Adrenal gland (tissue), 12 donors: ENCODE data around the gene BSN. TPM values are rescaled to one million over a fixed set of nuclear protein-coding genes. Genes with fewer than 3 reads are reported as not detected.

ENCODE experiments used
- DNase-seq, 7 donors: peaks; one replicate each; pipeline ENCODE4 v3.0.0-alpha.2; 2019 to 2020
- H3K27ac ChIP-seq, 5 donors: fragments of 200-600 bp; sonication (generic) in 4 of 5; 1 replicate in 3 of 5; 2 replicates in 2 of 5; pipeline versions ENCODE4 v1.5.1 to v1.8.0; 2016 to 2020; ENCODE audit warnings: mild to moderate bottlenecking in 1 of 5
- H3K27me3 ChIP-seq: fragments of 200-600 bp; 2 replicates; pipeline ENCODE4 v1.8.0; 2021
- H3K36me3 ChIP-seq, 2 donors: fragments of 200-600 bp; replicated peaks in 1 of 2; 1 replicate in 1 of 2; 2 replicates in 1 of 2; pipeline versions ENCODE4 v1.5.1 to v1.8.0; 2018 to 2022
- H3K4me1 ChIP-seq, 2 donors: fragments of 200-600 bp; replicated peaks in 1 of 2; 1 replicate in 1 of 2; 2 replicates in 1 of 2; pipeline versions ENCODE4 v1.5.1 to v1.8.0; 2018 to 2021
- H3K4me3 ChIP-seq, 4 donors: fragments of 200-600 bp; sonication (generic) in 3 of 4; one replicate each; pipeline ENCODE4 v1.5.1; 2016 to 2018
- H3K9me3 ChIP-seq, 3 donors: fragments of 200-600 bp; sonication (generic) in 1 of 3; replicated peaks in 1 of 3; 1 replicate in 2 of 3; 2 replicates in 1 of 3; pipeline versions ENCODE4 v1.5.1 to v1.8.0; 2016 to 2021
- CTCF ChIP-seq, 6 experiments: fragments of 450-650 bp in 4 of 6; fragments of 200-600 bp in 2 of 6; sonication (generic) in 1 of 6; IDR thresholded peaks; 1 replicate in 5 of 6; 2 replicates in 1 of 6; pipeline versions ENCODE4 v1.5.1 to v1.8.0; 2016 to 2021; ENCODE audit warnings: antibody characterized with exemption in 6 of 6, mild to moderate bottlenecking in 2 of 6, moderate library complexity in 1 of 6
- POLR2A ChIP-seq, 2 donors: fragments of 450-650 bp; IDR thresholded peaks; one replicate each; pipeline ENCODE4 v1.6.1; 2017; ENCODE audit warnings: antibody characterized with exemption in 2 of 2, mild to moderate bottlenecking in 2 of 2, moderate library complexity in 1 of 2
- WGBS, 4 donors: extraction: QIAGEN DNeasy Blood & Tissue Kit in 2 of 4; methylation state at CpG; one replicate each; pipeline versions ENCODE4 v1.1.5 to v1.1.7; 2013 to 2017; 5-methylcytosine and 5-hydroxymethylcytosine counted together
- intact Hi-C, 2 donors: fragments of 100-400 bp; cut with DNase I; formaldehyde crosslinking; loops; one replicate each; pipeline versions ENCODE4 v1.14.1 to v1.15.0; 2022 to 2023
- polyA plus RNA-seq, 3 donors: library from polyadenylated mRNA; stranded (reverse); fragments of 200-250 nt in 2 of 3; fragments of 350-450 nt in 1 of 3; fragmentation: Illumina TruSeq in 1 of 3; extraction: RNeasy Lipid Tissue Mini Kit (QIAGEN cat#74804) in 1 of 3; gene quantifications; one replicate each; pipeline ENCODE4 v1.2.3, GENCODE V29; 2013 to 2014
- total RNA-seq, 9 donors: library from RNA; depleted of rRNA in 4 of 9; stranded (reverse); fragments of >200 nt in 4 of 9; fragments of 120-200 nt in 1 of 9; fragmentation: NEBNext Ultra II Directional in 1 of 9; extraction: Animal tissue kit (Norgen Biotek cat#: 25700) in 1 of 9; gene quantifications; one replicate each; pipeline versions ENCODE4 v1.1.0 to v1.2.4, GENCODE V29; 2013 to 2023
- donor health status: healthy with polysubstance abuse.
- donor health status: Bipolar disorder and iron deficiency.
- donor health status: DM: yes; HTN: yes; CAD: no.
- donor health status: DM: no; HTN: no; CAD: no.
- donor health status: DM: no; HTN: no; CAD: no.
- donor health status: DM: yes; HTN: yes; CAD: no.

Gene BSN
- total and polyA plus RNA-seq, 12 donors: 0.27 to 4.6 (median 1.5) TPM

GRCh38 chr3:49666592-49666991 lies 112.3 kb downstream of the BSN start:
- H3K36me3 ChIP-seq: no peaks in the 10 kb centered on the region
- WGBS, 4 donors: 46 to 84% (median 68%) methylated on average over 6 to 8 of the region's 8 CpGs
- H3K4me3 ChIP-seq: no peak overlapping the region
- TF ChIP-seq POLR2A (IDR thresholded peaks at IDR 0.05): no peak
- H3K4me1 ChIP-seq: peaks cover 0 to 11% of the 10 kb centered on the region in 2 donors
- DNase-seq: no peak
- H3K9me3 ChIP-seq: no peaks in the 10 kb centered on the region
- intact Hi-C loops: loop anchor here in 1 of 2 donors (5.0 kb wide), 1 partner anchor 134 kb away; no protein-coding TSS in a partner anchor
- H3K27ac ChIP-seq: no peak overlapping the region
- H3K27me3 ChIP-seq: no peaks in the 10 kb centered on the region

- TF ChIP-seq POLR2A (IDR thresholded peaks at IDR 0.05): no peak
- WGBS, 4 donors: 80 to 87% (median 85%) methylated on average over 15 to 25 of the region's 25 CpGs
- Histone ChIP-seq H3K4me3 (no peak overlapping the region), H3K27ac (no peak overlapping the region), H3K9me3 (no peaks in the 10 kb centered on the region), H3K27me3 (no peaks in the 10 kb centered on the region), H3K36me3 (no peaks in the 10 kb centered on the region), H3K4me1 (peaks cover 0 to 10% of the 10 kb centered on the region in 2 donors)
- no peak for DNase-seq
- intact Hi-C loops: loop anchor here in 1 of 2 donors (5.0 kb wide), 1 partner anchor 136 kb away; no protein-coding TSS in a partner anchor
These were observed 113.6 kb downstream of the BSN start for GRCh38 chr3:49667701-49668413.

- no peak for DNase-seq
- Histone ChIP-seq H3K27me3 (no peaks in the 10 kb centered on the region), H3K36me3 (no peaks in the 10 kb centered on the region), H3K4me1 (peaks cover 4 to 14% of the 10 kb centered on the region in 2 donors), H3K4me3 (no peak overlapping the region), H3K27ac (no peak overlapping the region), H3K9me3 (no peaks in the 10 kb centered on the region)
- WGBS, 4 donors: 46 to 61% (median 60%) methylated on average over 4 to 5 of the region's 5 CpGs
- no peak for TF ChIP-seq POLR2A (IDR thresholded peaks at IDR 0.05)
- TF ChIP-seq CTCF (IDR thresholded peaks at IDR 0.05): no peak
- intact Hi-C loops: loop anchor here in 1 of 2 donors (5.0 kb wide), 1 partner anchor 136 kb away; no protein-coding TSS in a partner anchor
These were observed 114.1 kb downstream of the BSN start for GRCh38 chr3:49668414-49668797.

- Histone ChIP-seq H3K4me1 (peaks cover 5 to 16% of the 10 kb centered on the region in 2 donors), H3K36me3 (no peaks in the 10 kb centered on the region), H3K27me3 (no peaks in the 10 kb centered on the region), H3K4me3 (no peak overlapping the region), H3K27ac (no peak overlapping the region), H3K9me3 (no peaks in the 10 kb centered on the region)
- intact Hi-C loops: loop anchor here in 1 of 2 donors (5.0 kb wide), 1 partner anchor 137 kb away; no protein-coding TSS in a partner anchor
- TF ChIP-seq POLR2A (IDR thresholded peaks at IDR 0.05) (no peak), CTCF (IDR thresholded peaks at IDR 0.05) (no peak)
- peak in 3 of 7 donors; percentile 45 to 55 (median 46) for DNase-seq
- 39 to 56% (median 49%) methylated on average over 5 of the region's 5 CpGs for WGBS, 4 donors
These were observed 114.6 kb downstream of the BSN start for GRCh38 chr3:49668861-49669260.

- H3K27ac ChIP-seq: no peak overlapping the region
These were observed 115.1 kb downstream of the BSN start for GRCh38 chr3:49669352-49669751.

More at GRCh38 chr3:49669352-49669751, 115.1 kb downstream of the BSN start:
- no peak for DNase-seq
- Histone ChIP-seq H3K4me3 (no peak overlapping the region), H3K9me3 (no peaks in the 10 kb centered on the region), H3K4me1 (peaks cover 5 to 16% of the 10 kb centered on the region in 2 donors), H3K27me3 (no peaks in the 10 kb centered on the region), H3K36me3 (no peaks in the 10 kb centered on the region)
- no peak for TF ChIP-seq CTCF (IDR thresholded peaks at IDR 0.05)
- TF ChIP-seq POLR2A (IDR thresholded peaks at IDR 0.05): no peak
- 79 to 100% (median 84%) methylated on average over 2 to 3 of the region's 3 CpGs for WGBS, 4 donors
- intact Hi-C loops: loop anchor here in 1 of 2 donors (5.0 kb wide), 1 partner anchor 137 kb away; no protein-coding TSS in a partner anchor
